Activated gamma-delta T cell treated with Interleukin-2 at 50 U/mL for 16 hours (primary cell): ENCODE results near the gene PLEKHG7.
"Not testable (repeated sequence)": the region's sequence is repeated elsewhere in the genome, so short reads cannot be mapped to it uniquely, and the experiment has no call there.

ENCODE experiments used
- DNase-seq: peaks from one replicate; pipeline ENCODE4 v3.0.0-alpha.2; 2020

PLEKHG7 gene

GRCh38 chr12:92753976-92754885, 51.4 kb downstream of the PLEKHG7 start:
- DNase-seq, result no peak

- DNase-seq, result no peak
Measured at GRCh38 chr12:92756898-92757596, 54.3 kb downstream of the PLEKHG7 start.

- DNase-seq, result no peak
Measured at GRCh38 chr12:92757597-92758121, 54.9 kb downstream of the PLEKHG7 start.

GRCh38 chr12:92759634-92760268, 57.0 kb downstream of the PLEKHG7 start:
- no peak for DNase-seq

GRCh38 chr12:92762773-92763172, 60.0 kb downstream of the PLEKHG7 start:
- DNase-seq, result no peak

- DNase-seq, result no peak
Measured at GRCh38 chr12:92764831-92765230, 62.0 kb downstream of the PLEKHG7 start.

- DNase-seq, result no peak
Measured at GRCh38 chr12:92765871-92766270, 63.1 kb downstream of the PLEKHG7 start.

GRCh38 chr12:92769124-92769901, 66.5 kb downstream of the PLEKHG7 start:
- DNase-seq, result no peak

- no peak for DNase-seq
Measured at GRCh38 chr12:92771001-92771400, 68.2 kb downstream of the PLEKHG7 start.

GRCh38 chr12:92775416-92775815, 72.6 kb downstream of the PLEKHG7 start:
- no peak for DNase-seq

GRCh38 chr12:92778525-92778924, 75.7 kb downstream of the PLEKHG7 start:
- DNase-seq, result no peak

GRCh38 chr12:92779902-92780301, 77.1 kb downstream of the PLEKHG7 start:
- no peak for DNase-seq

- no peak for DNase-seq
Measured at GRCh38 chr12:92784356-92784755, 81.6 kb downstream of the PLEKHG7 start.

GRCh38 chr12:92784797-92785562, 82.2 kb downstream of the PLEKHG7 start:
- DNase-seq, result peak; percentile 19

- no peak for DNase-seq
Measured at GRCh38 chr12:92785563-92785950, 82.8 kb downstream of the PLEKHG7 start.

GRCh38 chr12:92786045-92786444, 83.3 kb downstream of the PLEKHG7 start:
- no peak for DNase-seq

GRCh38 chr12:92794356-92794755, 91.6 kb downstream of the PLEKHG7 start:
- DNase-seq, result not testable (repeated sequence)

GRCh38 chr12:92794814-92795213, 92.0 kb downstream of the PLEKHG7 start:
- no peak for DNase-seq

GRCh38 chr12:92796650-92797049, 93.9 kb downstream of the PLEKHG7 start:
- no peak for DNase-seq

- no peak for DNase-seq
Measured at GRCh38 chr12:92802906-92803305, 100.1 kb downstream of the PLEKHG7 start.

GRCh38 chr12:92803903-92804302, 101.1 kb downstream of the PLEKHG7 start:
- DNase-seq, result no peak

- no peak for DNase-seq
Measured at GRCh38 chr12:92810370-92810769, 107.6 kb downstream of the PLEKHG7 start.
